Vagina (tissue), 2 donors: ENCODE results near the gene GPR75.

Source experiments
- POLR2AphosphoS5 ChIP-seq, 2 donors: sonication (generic); formaldehyde crosslinking; IDR thresholded peaks; one replicate each; pipeline ENCODE4 v1.9.0; 2017; ENCODE audit warnings: antibody characterized with exemption in 2 of 2, mild to moderate bottlenecking in 2 of 2, low read depth in 1 of 2; ENCODE audit not compliant: insufficient read depth in 1 of 2
- TF ChIP-seq, protein P1 (sequence below), 3 experiments: fragments of 450-650 bp in 2 of 3; fragments of 200-600 bp in 1 of 3; sonication (generic) in 1 of 3; IDR thresholded peaks; one replicate each; pipeline ENCODE4 v1.5.1; 2017 to 2019; ENCODE audit warnings: antibody characterized with exemption in 3 of 3, mild to moderate bottlenecking in 2 of 3, moderate library complexity in 2 of 3

DNA sequence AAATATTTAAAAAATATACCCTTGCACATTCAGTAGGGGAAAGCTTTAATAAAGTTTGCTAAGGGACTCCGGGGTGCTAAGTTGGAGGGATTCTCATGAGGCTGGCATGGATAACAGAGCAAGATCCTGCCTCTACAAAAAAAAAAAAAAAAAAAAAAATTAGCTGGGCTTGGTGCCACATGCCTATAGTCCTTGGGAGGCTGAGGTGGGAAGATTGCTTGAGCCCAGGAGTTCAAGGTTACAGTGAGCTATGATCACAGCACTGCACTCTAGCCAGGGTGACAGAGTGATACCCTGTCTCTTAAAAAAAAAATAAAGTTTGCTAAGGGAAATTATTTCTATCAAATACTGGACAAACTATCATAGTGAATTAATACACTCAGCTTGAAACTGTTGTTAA lies 17.3 kb upstream of the GPR75 start:
- TF ChIP-seq, protein P1, sequence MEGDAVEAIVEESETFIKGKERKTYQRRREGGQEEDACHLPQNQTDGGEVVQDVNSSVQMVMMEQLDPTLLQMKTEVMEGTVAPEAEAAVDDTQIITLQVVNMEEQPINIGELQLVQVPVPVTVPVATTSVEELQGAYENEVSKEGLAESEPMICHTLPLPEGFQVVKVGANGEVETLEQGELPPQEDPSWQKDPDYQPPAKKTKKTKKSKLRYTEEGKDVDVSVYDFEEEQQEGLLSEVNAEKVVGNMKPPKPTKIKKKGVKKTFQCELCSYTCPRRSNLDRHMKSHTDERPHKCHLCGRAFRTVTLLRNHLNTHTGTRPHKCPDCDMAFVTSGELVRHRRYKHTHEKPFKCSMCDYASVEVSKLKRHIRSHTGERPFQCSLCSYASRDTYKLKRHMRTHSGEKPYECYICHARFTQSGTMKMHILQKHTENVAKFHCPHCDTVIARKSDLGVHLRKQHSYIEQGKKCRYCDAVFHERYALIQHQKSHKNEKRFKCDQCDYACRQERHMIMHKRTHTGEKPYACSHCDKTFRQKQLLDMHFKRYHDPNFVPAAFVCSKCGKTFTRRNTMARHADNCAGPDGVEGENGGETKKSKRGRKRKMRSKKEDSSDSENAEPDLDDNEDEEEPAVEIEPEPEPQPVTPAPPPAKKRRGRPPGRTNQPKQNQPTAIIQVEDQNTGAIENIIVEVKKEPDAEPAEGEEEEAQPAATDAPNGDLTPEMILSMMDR (IDR thresholded peaks at IDR 0.05): no peak
- no peak for TF ChIP-seq POLR2AphosphoS5 (IDR thresholded peaks at IDR 0.05; ENCODE audit: insufficient read depth in 1 of 2, low read depth in 1 of 2)
